Left renal pelvis (tissue), 4 donors: ENCODE data around the gene FBXW7. TPM values are rescaled to one million over a fixed set of nuclear protein-coding genes. Genes with fewer than 3 reads are reported as not detected.

ENCODE experiments used
- DNase-seq, 4 donors: peaks; one replicate each; pipeline ENCODE4 v3.0.0-alpha.2; 2013; ENCODE audit warnings: low read depth in 4 of 4, low spot score in 3 of 4
- polyA plus RNA-seq, 4 donors: library from polyadenylated mRNA; unstranded; fragments of 120-200 nt; gene quantifications; one replicate each; pipeline ENCODE4 v1.2.1, GENCODE V29; 2013; ENCODE audit not compliant: insufficient read length in 4 of 4

FBXW7 gene
- polyA plus RNA-seq, 4 donors = 28.0 to 35.1 (median 32.0) TPM

DNA sequence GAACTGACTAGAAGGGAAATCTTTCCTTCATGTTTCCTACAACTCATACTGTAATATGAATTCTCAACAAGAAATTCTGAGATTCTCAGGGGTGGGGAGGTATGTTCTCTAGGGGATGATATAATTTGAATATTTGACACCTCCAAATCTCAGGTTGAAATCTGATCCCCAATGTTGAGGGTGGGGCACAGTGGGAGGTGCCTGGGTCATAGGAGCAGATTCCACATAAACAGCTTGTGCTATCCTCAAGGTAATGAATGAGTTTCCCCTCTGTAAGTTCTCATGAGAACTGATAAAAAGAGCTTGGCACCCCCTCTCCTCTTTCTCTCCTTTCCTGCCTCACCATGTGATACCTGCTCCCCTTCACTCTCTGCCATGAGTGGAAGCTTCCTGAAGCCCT, 21.5 kb downstream of the FBXW7 start:
- DNase-seq = no peak

DNA sequence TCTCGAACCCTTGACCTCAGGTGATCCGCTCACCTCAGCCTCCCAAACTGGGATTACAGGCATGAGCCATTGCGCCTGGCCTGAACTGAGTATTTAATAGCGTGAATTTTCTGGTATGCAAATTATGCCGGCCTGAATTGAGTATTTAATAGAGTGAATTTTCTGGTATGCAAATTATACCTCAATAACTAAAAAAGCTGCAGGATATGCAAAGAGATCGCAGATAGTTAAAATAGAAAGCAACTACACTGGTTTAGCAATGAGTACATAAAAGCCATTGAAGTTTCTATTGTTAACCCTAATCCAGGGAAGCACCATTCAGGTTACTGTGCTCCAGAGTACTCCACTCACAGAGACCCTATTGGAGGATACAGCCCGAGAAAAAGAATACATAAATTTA, 22.8 kb downstream of the FBXW7 start:
- no peak for DNase-seq

DNA sequence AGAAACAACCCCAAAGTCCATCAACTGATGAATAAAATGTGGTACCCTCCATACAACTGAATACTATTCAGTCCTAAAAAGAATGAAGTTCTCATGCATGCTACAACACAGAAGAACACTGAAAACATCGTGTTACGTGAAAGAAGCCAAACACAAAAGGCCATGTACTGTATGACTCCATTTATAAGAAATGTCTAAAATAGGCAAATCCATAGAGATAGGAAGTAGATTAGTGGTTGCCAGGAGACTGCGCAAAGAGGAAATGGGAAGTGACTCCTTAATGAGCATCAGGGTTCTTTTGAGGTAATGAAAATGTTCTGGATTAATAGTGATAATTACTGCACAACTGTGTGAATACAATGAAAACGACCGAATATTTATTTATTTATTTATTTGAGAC, 23.4 kb downstream of the FBXW7 start:
- no peak for DNase-seq

DNA sequence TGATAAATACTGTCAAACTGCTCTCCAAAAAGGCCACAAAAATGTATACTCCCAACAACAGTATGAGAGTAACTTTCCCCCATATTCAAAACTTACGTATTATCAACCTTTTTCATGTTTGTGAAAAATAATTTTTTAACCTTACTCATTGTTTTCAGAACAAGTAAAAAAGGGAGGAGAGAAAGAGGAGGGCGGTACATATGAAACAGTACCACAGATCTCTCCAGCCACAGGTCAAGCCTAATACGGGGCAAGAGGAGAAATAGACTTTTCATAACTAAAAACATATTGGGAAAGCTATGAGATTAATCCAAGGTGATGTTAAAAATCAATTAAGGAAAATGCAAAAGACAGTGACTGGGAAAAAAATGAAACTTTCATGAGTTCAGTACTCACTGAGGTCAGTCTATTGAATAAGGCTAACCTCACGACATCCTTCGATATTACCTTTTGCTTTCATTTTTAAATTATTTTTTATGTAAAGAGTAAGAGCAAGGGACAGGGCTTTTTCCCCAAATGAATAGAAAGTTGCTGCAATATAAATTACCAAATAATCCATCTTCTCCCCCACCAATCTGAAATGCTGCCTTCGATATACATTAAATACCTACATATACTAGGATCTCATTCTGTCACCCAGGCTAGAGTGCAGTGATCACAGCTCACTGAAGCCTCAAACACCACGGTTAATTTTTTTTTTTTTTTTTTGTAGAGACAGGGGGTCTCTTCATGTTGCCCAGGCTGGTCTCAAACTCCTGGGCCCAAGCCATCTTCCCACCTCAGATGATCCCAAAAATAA, 25.3 kb downstream of the FBXW7 start:
- no peak for DNase-seq

DNA sequence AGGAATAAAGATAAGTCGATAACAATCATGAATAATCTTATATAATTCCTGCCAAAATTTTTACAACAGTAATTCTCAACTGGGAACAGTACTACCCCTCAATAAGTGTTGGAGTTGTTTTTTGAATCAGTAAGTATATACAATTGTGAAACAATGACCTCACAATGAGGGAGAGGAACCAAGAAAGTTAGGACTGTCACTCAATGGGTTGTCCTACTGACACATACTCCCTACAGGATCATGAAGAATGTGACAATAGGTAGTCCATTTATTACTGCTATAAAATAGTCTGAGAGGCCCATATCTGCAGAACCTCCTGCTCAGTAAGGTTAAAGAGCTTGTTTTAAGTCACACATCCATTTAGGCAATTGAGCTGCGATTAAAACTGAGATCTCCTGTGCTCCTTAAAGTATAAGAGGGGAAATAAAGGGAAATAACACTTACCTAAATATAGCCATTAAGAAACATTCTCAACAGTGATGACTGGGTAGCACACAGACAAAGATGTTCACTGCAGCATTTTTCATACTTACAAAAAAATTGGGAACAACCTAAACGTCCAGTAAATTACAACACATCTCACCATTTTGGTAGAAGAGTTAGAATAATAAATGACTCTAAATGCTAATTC, 26.2 kb downstream of the FBXW7 start:
- no peak for DNase-seq

DNA sequence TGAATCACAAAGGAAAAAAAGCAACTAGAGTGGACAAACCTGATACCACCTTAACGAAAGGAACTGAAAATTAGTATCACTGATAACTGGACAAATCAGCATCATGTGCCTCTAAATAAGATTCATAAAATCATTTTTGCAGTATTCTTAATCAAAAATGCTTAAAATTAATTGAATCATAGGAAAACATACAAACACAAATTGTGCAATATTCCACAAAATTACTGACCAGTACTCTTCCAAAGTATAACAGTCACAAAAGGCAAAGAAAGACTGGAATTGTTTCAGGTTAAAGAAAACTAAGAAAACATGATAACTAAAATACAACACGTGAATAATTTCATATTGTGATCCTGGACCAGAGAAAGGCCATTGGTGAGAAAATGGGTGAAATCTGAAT, 27.1 kb downstream of the FBXW7 start:
- no peak for DNase-seq

DNA sequence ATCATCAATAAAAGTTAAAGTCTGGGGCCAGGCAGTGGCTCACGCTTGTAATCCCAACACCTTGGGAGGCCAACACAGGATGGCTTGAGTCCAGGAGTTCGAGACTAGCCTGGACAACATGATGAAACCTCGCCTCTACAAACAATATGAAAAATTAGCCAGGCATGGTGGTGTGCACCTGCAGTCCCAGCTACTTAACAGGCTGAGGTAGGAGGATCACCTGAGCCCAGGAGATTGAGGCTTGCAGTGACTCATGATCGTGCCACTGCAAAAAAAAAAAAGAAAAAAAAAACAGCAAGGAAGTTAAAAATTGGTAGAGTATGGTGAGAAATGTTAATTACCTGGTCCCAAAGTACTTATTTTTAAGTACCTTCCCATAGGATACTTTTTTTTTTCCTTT, 27.5 kb downstream of the FBXW7 start:
- DNase-seq = no peak

DNA sequence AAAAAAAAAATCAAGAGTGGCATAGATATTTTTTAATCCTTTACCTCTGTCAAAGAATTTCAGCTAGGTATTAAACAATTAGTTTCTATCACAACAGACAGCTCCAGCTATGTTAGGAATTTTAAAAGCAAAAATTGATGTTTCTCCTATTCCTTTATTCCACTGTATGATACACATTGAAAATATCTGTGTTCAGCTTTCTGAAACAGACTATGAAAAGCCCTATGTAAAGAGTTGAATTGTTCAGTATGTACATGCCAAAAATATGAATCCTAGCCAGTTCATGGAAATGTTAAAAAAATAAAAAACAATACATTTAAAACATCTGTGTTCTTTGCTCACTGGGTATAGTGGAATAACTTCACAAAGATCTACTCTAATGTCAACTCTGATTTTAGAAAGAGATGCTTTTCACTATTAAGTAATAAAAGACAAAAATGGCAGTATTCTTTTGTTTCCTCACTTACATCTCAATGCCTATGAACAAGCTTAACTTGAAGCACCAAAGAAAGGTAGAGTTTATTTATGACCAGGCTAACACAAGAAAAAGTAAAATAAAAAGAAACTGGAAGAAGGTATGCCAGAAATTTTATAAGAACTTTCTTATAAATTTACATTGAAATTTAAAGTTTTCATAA, 32.1 kb downstream of the FBXW7 start:
- DNase-seq = no peak

DNA sequence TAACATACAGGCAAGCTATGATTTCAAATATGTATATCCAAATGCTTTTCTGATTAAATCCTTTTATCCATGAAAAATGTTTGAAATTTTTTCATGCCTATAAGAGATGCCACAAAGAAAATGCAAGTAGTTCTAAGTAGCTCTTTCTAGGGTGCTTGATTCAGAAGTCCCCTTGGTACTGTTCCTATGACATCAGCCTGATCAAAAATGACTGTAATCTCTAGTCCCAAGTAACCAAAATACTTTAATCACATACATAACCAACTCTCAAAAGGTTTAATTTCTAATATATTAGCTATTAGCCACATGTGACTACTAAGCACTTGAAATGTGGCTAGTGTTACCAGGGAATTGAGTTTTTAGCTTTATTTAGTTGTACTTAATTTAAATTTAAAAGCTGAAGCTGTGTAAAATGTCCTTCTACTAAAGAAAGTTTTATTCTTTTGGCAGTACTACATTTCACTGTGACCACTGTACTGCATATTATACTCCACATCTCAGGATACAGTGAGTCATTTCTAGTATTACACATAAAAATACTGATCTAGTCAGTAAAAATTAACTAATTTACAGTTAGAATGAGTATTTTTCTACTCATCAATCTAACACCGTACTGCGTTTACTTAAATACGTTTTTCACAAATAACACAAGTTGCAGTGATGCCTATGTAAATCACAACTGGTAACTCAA, 33.9 kb downstream of the FBXW7 start:
- no peak for DNase-seq

DNA sequence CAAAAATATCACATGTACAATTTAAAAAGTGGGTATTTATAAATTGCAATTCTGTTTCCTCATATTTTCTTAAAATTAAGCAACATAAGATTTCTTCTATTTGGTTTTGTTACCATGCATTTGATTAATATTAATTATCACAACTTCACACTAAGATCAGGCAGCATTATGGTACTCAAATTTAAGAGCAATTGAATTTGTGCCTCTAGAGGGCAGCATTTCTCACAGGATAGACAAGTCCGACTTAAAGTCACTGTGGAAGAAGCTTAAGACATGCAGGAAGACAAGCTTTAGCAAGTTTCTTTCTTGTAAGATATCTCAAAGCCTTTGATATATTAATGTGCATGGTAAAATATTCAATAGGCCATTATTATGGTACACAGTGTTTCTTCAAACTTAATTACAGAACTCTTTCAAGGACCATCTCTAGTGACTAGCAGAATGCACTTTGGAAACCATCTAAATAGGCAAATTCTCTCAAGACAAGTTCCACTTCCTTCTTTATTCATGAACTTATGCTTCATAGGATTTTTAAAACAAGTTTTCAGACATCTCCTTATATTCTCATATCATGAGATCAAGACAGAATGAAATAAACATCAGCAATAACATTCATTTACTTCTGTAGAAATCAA, 35.0 kb downstream of the FBXW7 start:
- DNase-seq = peak; percentile 51 to 80 (median 69)

DNA sequence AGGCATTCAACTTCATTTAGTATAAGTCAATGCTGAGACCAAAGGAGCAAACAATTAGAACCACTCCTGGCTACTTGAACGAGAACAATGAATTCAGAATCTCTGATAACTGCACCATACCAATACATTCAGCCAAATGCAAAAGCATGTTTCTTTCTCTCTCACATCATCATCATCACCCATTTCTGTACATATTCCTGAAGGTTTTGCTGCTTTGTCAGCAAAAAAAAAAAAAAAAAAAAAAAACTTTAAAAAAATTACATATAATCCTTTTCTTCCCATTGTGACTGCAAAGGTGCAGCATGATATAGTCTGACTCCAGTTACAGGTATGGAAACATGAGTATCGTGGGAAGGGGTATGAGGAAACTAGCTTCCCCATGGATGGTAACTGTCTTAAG, 35.6 kb downstream of the FBXW7 start:
- no peak for DNase-seq

DNA sequence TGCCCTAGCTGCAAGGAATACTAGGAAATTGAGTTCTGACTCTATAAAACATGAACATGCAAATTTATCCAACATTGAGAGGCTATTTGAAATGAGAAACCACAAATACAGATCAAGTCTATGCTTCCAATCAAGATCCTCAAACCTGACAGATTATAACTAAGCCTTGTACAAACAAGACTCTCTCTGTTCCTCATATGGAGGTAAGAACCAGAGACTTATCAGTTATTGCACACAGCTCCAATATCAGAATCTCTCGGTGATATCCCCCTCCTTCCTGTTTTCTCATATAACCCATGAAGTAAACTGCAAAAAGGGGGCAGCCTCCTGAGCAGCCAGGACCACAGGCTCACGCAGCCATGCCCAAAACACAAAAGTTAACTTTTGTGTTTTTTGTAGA, 36.5 kb downstream of the FBXW7 start:
- DNase-seq = no peak

DNA sequence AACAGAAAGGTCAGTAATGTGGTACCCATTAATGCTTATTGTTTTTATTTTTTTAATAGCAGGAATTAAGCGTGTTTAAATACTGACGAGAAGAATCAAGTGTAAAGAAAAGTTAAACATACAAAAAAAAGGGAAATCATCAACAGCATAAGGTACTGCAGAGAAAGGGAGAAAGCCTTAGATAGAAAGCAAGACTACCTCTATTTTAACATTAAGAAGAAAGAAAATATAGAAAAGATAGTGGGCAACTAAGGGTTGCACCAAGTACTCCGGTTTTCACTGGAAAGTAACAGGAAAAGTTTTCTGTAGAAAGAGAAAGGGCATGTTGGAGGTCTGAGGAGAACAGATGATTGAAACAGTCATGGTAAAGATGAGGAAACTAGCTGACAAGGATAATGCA, 41.9 kb downstream of the FBXW7 start:
- no peak for DNase-seq

DNA sequence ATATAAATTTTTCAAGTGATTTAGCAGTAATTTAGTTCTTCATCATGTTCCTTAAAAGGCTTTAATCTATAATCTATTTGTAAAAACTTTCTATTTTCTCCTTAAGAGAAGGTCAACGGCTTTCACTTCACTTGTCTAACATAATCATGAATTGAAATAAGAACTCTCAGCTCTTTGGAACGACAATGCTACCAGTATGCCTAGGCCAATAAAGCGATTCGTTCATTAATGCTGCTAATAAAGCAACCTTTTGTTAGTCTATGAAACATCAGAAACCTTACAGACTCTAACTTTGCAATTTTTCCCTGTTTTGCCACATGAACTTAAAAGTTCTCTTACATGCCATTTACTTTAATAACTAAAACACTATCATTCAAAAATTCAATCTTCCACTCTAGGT, 47.6 kb downstream of the FBXW7 start:
- DNase-seq = no peak

DNA sequence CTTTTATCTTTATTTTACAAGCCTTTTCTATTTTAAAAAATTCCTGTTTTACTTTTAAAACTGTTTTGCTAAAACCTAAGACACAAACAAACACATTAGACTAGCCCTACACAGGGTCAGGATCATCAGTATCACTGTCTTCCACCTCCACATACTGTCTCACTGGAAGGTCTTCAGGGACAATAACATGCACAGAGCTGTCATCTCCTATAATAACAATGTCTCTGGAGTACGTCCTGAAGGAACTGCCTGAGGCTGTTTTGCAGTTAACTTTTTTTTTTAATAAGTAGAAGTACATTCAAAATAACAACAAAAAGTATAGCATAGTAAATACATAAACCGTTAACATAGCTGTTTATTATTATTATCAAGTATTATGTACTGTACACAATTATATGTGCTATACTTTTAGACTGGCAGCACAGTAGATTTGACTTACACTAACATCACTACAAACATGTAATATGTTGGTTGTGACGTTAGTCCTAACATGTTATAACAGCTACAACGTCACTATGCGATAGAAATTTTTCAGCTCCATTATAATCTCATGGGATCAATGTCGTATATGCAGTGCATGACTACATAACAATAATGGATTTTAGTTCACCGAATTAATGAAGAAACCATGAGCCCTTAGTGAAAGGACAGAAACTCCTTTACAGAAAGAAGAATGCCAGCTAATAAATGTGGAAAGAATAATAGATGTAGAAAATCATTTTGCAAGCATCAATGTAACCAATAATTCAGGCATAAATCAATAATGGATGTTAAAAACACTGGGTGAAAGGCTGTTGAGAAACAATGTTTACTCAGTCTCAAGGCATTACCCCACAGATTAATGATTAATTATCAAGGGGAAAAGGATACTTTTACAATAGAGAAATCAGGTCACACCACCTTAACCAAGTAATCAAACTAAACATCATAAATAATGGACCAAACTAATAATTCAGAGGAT, 49.2 kb downstream of the FBXW7 start:
- DNase-seq = no peak

DNA sequence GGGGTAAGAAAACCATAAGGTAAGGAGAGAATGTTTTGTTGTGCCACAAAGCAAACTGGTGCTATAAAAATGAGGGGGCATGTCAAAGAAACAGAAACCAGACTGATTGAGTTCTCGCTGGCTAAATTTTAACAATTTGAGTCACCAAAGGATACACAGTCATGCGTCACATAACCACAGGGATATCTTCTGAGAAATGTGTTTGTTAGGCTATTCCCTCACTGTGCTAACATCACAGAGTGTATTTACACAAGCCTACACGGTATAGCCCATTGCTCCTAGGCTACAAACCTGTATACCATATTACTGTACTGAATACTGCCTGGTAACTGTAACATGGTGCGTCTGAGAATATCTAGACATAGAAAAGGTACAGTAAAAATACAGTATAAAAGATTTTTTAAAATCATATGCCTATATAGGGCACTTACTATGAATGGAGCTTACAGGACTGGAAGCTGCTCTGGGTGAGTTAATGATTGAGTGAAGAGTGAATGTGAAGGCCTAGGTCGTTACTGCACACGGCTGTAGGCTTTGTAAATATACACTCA, 50.1 kb downstream of the FBXW7 start:
- DNase-seq = peak in 3 of 4 donors; percentile 25 to 35 (median 26)

DNA sequence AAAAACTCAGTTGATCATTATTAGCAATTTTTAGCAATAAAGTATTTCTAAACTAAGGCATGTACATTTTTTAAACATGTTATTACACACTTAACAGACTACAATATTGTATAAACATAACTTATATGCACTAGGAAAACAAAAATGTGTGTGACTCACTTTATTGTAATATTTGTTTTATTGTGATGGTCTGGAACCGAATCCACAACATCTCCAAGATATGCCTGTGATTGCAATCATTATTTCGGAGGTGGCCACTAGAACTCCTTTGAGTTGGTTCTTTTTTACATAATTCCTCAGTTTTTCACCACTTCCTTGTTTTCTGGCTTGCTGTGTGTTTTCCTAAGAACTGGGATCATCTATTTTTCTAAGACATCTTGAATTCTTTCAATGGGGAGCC, 53.7 kb downstream of the FBXW7 start:
- DNase-seq = no peak

DNA sequence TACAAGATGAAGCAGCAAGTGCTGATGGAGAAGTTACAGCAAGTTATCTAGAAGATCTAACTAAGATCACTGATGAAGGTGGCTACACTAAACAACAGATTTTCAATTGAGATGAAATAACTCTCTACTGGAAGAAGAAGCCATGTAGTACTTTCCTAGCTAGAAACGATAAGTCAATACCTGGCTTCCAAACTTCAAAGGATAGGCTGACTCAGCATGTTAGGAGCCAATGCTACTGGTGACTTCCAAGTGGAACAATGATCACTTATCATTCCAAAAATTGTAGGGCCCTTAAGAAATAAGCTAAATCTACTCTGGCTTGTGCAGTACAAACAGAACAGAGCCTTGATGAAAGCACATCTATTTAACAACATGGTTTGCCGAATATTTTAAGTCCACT, 55.0 kb downstream of the FBXW7 start:
- DNase-seq = no peak

DNA sequence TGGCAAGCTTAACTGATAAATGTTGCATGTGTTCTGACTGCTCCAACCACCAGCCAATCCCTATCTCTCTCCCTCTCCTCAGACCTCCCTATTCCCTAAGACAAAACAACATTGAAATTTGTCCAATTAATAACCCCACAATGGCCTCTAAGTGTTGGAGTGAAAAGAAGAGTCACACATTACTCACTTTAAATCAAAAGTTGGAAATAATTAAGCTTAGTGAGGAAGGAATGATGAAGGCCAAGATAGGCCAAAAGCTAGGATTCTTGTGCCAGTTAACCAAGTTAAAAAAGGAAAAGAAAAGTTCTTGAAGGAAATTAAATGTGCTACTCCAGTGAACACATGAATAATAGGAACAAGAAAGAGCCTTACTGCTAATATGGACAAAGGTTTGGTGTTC, 55.6 kb downstream of the FBXW7 start:
- no peak for DNase-seq
